Measurements from ENCODE around the gene VTN. TPM values are rescaled to one million over a fixed set of nuclear protein-coding genes. Genes with fewer than 3 reads are reported as not detected.
A peak's percentile ranks its signal among the peaks of the same experiment; 100 is the strongest.

The VTN gene
- total and polyA plus RNA-seq, 2 experiments from 2014 or later, result 4.3 to 5.6 TPM

- Histone ChIP-seq H3K9me3 (ENCODE audit: low read depth) (no peaks in the 10 kb centered on the region), H3K27me3 (no peaks in the 10 kb centered on the region), H3K4me1 (ENCODE audit: low read depth) (no peaks in the 10 kb centered on the region), H3K4me3 (no peak overlapping the region), H3K36me3 (no peaks in the 10 kb centered on the region), H3K27ac (no peak overlapping the region)
- TF ChIP-seq CTCF (IDR thresholded peaks at IDR 0.05; ENCODE audit: low read depth, low read length), result no peak
- no peak for DNase-seq (ENCODE audit: low read depth in 1 of 2, low spot score in 1 of 2)
Measured at GRCh38 chr17:28395426-28395825, 25.3 kb upstream of the VTN start.

GRCh38 chr17:28394337-28395116 lies 24.4 kb upstream of the VTN start:
- no peaks in the 10 kb centered on the region for H3K36me3 ChIP-seq
- no peak overlapping the region for H3K4me3 ChIP-seq
- no peaks in the 10 kb centered on the region for H3K27me3 ChIP-seq
- H3K9me3 ChIP-seq (ENCODE audit: low read depth), result no peaks in the 10 kb centered on the region
- TF ChIP-seq CTCF (IDR thresholded peaks at IDR 0.05; ENCODE audit: low read depth, low read length), result no peak
- H3K27ac ChIP-seq, result no peak overlapping the region
- no peaks in the 10 kb centered on the region for H3K4me1 ChIP-seq (ENCODE audit: low read depth)
- DNase-seq (ENCODE audit: low read depth in 1 of 2, low spot score in 1 of 2), result peak in 1 of 2 donors; percentile 58

GRCh38 chr17:28392491-28392890 lies 22.4 kb upstream of the VTN start:
- TF ChIP-seq CTCF (IDR thresholded peaks at IDR 0.05; ENCODE audit: low read depth, low read length), result no peak
- H3K4me1 ChIP-seq (ENCODE audit: low read depth), result no peaks in the 10 kb centered on the region
- H3K4me3 ChIP-seq, result no peak overlapping the region
- no peaks in the 10 kb centered on the region for H3K36me3 ChIP-seq
- no peaks in the 10 kb centered on the region for H3K9me3 ChIP-seq (ENCODE audit: low read depth)
- DNase-seq (ENCODE audit: low read depth in 1 of 2, low spot score in 1 of 2), result no peak
- no peaks in the 10 kb centered on the region for H3K27me3 ChIP-seq
- no peak overlapping the region for H3K27ac ChIP-seq

GRCh38 chr17:28391401-28391800 lies 21.3 kb upstream of the VTN start:
- Histone ChIP-seq H3K27me3 (peaks cover 5% of the 10 kb centered on the region), H3K27ac (no peak overlapping the region), H3K4me3 (no peak overlapping the region), H3K4me1 (ENCODE audit: low read depth) (no peaks in the 10 kb centered on the region), H3K9me3 (ENCODE audit: low read depth) (no peaks in the 10 kb centered on the region), H3K36me3 (no peaks in the 10 kb centered on the region)
- no peak for TF ChIP-seq CTCF (IDR thresholded peaks at IDR 0.05; ENCODE audit: low read depth, low read length)
- no peak for DNase-seq (ENCODE audit: low read depth in 1 of 2, low spot score in 1 of 2)

- H3K9me3 ChIP-seq (ENCODE audit: low read depth), result no peaks in the 10 kb centered on the region
- no peak overlapping the region for H3K4me3 ChIP-seq
- H3K27ac ChIP-seq, result no peak overlapping the region
- peaks cover 9% of the 10 kb centered on the region for H3K27me3 ChIP-seq
- TF ChIP-seq CTCF (IDR thresholded peaks at IDR 0.05; ENCODE audit: low read depth, low read length), result no peak
- no peaks in the 10 kb centered on the region for H3K36me3 ChIP-seq
- DNase-seq (ENCODE audit: low read depth in 1 of 2, low spot score in 1 of 2), result no peak
- H3K4me1 ChIP-seq (ENCODE audit: low read depth), result no peaks in the 10 kb centered on the region
Measured at GRCh38 chr17:28390984-28391383, 20.9 kb upstream of the VTN start.
